ENCODE results near the gene ARL8B. TPM values are rescaled to one million over a fixed set of nuclear protein-coding genes. Genes with fewer than 3 reads are reported as not detected.

ARL8B gene
- total and polyA plus RNA-seq, 9 of the 15 experiments (the other 6 are each of a cell fraction or from before 2014, with no cell fraction given): 28.5 to 99.4 (median 77.2) TPM

- FAIRE-seq (no peak), ATAC-seq (no peak), DNase-seq (ENCODE audit: extremely low read depth in 1 of 4, low spot score in 3 of 4) (no peak)
- peaks cover 21 to 55% of the 10 kb centered on the region in 2 experiments for H3K4me1 ChIP-seq (replicated peaks in 1 of 2; ENCODE audit: control insufficient read depth in 2 of 2, insufficient read depth in 2 of 2, low read length in 2 of 2)
- WGBS (ENCODE audit: insufficient coverage, low coverage, missing lambda C conversion rate): 45% methylated on average over 7 of the region's 7 CpGs
- H3K79me2 ChIP-seq (ENCODE audit: control insufficient read depth, insufficient read depth, low read length): peaks cover 69% of the 10 kb centered on the region
- intact Hi-C loops (cut with micrococcal nuclease) (loop anchor here (5.0 kb wide), 1 partner anchor 378 kb away; no protein-coding TSS in a partner anchor), in situ Hi-C loops (cut with MboI) (no loop called here)
- no peaks in the 10 kb centered on the region for H3K9me3 ChIP-seq (replicated peaks; ENCODE audit: control insufficient read depth, insufficient read depth, low read depth, low read length)
- ChIA-PET CTCF (ENCODE audit: low intra/inter-chr PET ratio) (no interaction called here), POLR2A (interaction anchor here (0.6 kb wide), 1 partner anchor 162 kb away, joined by 3 read pairs; no protein-coding TSS in a partner anchor)
- H3K9me1 ChIP-seq (ENCODE audit: control insufficient read depth, insufficient read depth, low read length): peaks cover 4% of the 10 kb centered on the region
- no peak overlapping the region for H3K4me3 ChIP-seq
- no peak overlapping the region for H2AFZ ChIP-seq (ENCODE audit: low read depth, low read length)
- peak overlapping the region in 1 of 2 experiments; percentile 7; a peak in 1 of 4 replicates for H3K9ac ChIP-seq (ENCODE audit: insufficient read depth in 1 of 2, low read depth in 2 of 2, low read length in 2 of 2)
- peaks cover 19% of the 10 kb centered on the region for H4K20me1 ChIP-seq (replicated peaks; ENCODE audit: control insufficient read depth, insufficient read depth, low read length)
- peak overlapping the region; percentile 60 for H3K4me2 ChIP-seq (ENCODE audit: insufficient read depth, low read length)
- H3K27me3 ChIP-seq (ENCODE audit: control insufficient read depth in 2 of 2, insufficient read depth in 2 of 2, low read length in 2 of 2): no peaks in the 10 kb centered on the region
- peaks cover 17% of the 10 kb centered on the region; the same call in 1 of the 3 replicates for H3K36me3 ChIP-seq (ENCODE audit: control insufficient read depth, insufficient read depth, low read length)
- no TSS peak for BruUV-seq (replicated peaks)
- H3K27ac ChIP-seq (ENCODE audit: extremely low read depth, low read depth, low read length): no peak overlapping the region
- no peak for TF ChIP-seq SIN3A (IDR thresholded peaks at IDR 0.05; ENCODE audit: borderline replicate concordance in 2 of 2, control insufficient read depth in 1 of 2, low read depth in 2 of 2, low read length in 2 of 2)
- no peak for TF ChIP-seq RBM17 (IDR thresholded peaks at IDR 0.05; ENCODE audit: borderline replicate concordance, low read depth, low read length)
- TF ChIP-seq, protein P1, sequence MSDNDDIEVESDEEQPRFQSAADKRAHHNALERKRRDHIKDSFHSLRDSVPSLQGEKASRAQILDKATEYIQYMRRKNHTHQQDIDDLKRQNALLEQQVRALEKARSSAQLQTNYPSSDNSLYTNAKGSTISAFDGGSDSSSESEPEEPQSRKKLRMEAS (CRISPR knock-in tag; IDR thresholded peaks at IDR 0.05): no peak
- no peak for TF ChIP-seq ZNF431 (CRISPR knock-in tag; IDR thresholded peaks at IDR 0.05)
- no peak for TF ChIP-seq ZNF274 (IDR thresholded peaks at IDR 0.05; ENCODE audit: borderline replicate concordance, low read depth, low read length)
- no peak for TF ChIP-seq ZNF24 (IDR thresholded peaks at IDR 0.05)
- TF ChIP-seq GTF2E2 (tag; IDR thresholded peaks at IDR 0.05): no peak
- TF ChIP-seq KLF1 (tag; IDR thresholded peaks at IDR 0.05): no peak
- peak; percentile 49 for TF ChIP-seq TCF3 (CRISPR knock-in tag; IDR thresholded peaks at IDR 0.05)
- TF ChIP-seq ZNF696 (CRISPR knock-in tag; conservative IDR thresholded peaks at IDR 0.05): no peak
- no peak for TF ChIP-seq UBTF (IDR thresholded peaks at IDR 0.05; ENCODE audit: borderline replicate concordance in 1 of 2, low read depth in 2 of 2, low read length in 2 of 2)
- TF ChIP-seq, protein P2, sequence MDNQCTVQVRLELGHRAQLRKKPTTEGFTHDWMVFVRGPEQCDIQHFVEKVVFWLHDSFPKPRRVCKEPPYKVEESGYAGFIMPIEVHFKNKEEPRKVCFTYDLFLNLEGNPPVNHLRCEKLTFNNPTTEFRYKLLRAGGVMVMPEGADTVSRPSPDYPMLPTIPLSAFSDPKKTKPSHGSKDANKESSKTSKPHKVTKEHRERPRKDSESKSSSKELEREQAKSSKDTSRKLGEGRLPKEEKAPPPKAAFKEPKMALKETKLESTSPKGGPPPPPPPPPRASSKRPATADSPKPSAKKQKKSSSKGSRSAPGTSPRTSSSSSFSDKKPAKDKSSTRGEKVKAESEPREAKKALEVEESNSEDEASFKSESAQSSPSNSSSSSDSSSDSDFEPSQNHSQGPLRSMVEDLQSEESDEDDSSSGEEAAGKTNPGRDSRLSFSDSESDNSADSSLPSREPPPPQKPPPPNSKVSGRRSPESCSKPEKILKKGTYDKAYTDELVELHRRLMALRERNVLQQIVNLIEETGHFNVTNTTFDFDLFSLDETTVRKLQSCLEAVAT (IDR thresholded peaks at IDR 0.05): peak in 1 of 2 experiments; percentile 63; a peak in 1 of 4 replicates
- TF ChIP-seq, protein P3, sequence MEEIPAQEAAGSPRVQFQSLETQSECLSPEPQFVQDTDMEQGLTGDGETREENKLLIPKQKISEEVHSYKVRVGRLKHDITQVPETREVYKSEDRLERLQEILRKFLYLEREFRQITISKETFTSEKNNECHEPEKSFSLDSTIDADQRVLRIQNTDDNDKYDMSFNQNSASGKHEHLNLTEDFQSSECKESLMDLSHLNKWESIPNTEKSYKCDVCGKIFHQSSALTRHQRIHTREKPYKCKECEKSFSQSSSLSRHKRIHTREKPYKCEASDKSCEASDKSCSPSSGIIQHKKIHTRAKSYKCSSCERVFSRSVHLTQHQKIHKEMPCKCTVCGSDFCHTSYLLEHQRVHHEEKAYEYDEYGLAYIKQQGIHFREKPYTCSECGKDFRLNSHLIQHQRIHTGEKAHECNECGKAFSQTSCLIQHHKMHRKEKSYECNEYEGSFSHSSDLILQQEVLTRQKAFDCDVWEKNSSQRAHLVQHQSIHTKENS (CRISPR knock-in tag; IDR thresholded peaks at IDR 0.05): no peak
- TF ChIP-seq ZNF75A (CRISPR knock-in tag; IDR thresholded peaks at IDR 0.05): no peak
- TF ChIP-seq, protein P4, sequence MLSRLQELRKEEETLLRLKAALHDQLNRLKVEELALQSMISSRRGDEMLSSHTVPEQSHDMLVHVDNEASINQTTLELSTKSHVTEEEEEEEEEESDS (CRISPR knock-in tag; IDR thresholded peaks at IDR 0.05): no peak
- TF ChIP-seq ARID1B (IDR thresholded peaks at IDR 0.05): peak; percentile 56; the same call in 1 of the 2 replicates
- TF ChIP-seq RCOR1 (IDR thresholded peaks at IDR 0.05; ENCODE audit: borderline replicate concordance in 1 of 2, low read depth in 2 of 2, low read length in 2 of 2): peak in 1 of 2 experiments; percentile 23; a peak in 1 of 4 replicates
Observed at GRCh38 chr3:5190147-5190791, 68.2 kb downstream of the ARL8B start.

Measured in K562 (cell line).